Skin epidermis (tissue), 12 donors: Measurements from ENCODE around the gene ATP6V1D.
"Not testable (repeated sequence)": the region's sequence is repeated elsewhere in the genome, so short reads cannot be mapped to it uniquely, and the experiment has no call there.

ENCODE experiments used
- H3K27ac ChIP-seq, 21 experiments: fragments of 200-600 bp; sonication (generic) in 11 of 21; one replicate each; pipeline ENCODE4 v1.5.0; 2020; ENCODE audit warnings: mild to moderate bottlenecking in 3 of 21, inconsistent platforms in 2 of 21, moderate library complexity in 2 of 21
- H3K4me3 ChIP-seq, 7 experiments: fragments of 200-600 bp; sonication (generic) in 2 of 7; one replicate each; pipeline ENCODE4 v1.5.0; 2020; ENCODE audit warnings: inconsistent platforms in 2 of 7, mild to moderate bottlenecking in 2 of 7, moderate library complexity in 1 of 7

Gene ATP6V1D

GRCh38 chr14:67359775-67360469 lies at the start of gene ATP6V1D, which contains the start of gene EIF2S1:
ATP6V1D (minus strand) TSS chr14:67359804; CDS start chr14:67359698, 106 bp downstream.
EIF2S1 (plus strand) TSS chr14:67360328; CDS start chr14:67364768, 4,440 bp downstream.
- Histone ChIP-seq H3K4me3 (peak within 1 kb of the TSS; percentile 65 to 93 (median 86)), H3K27ac (peak within 1 kb of the TSS; percentile 76 to 99 (median 97))

GRCh38 chr14:67408122-67408801 lies 48.7 kb upstream of the ATP6V1D start:
- not testable (repeated sequence) for H3K27ac ChIP-seq, H3K4me3 ChIP-seq

GRCh38 chr14:67405771-67406170 lies 46.2 kb upstream of the ATP6V1D start:
- H3K4me3 ChIP-seq = no peak overlapping the region
- no peak overlapping the region for H3K27ac ChIP-seq

GRCh38 chr14:67400434-67400833 lies 40.8 kb upstream of the ATP6V1D start:
- no peak overlapping the region for H3K27ac ChIP-seq
- H3K4me3 ChIP-seq = no peak overlapping the region

GRCh38 chr14:67397536-67397935 lies 37.9 kb upstream of the ATP6V1D start:
- Histone ChIP-seq H3K4me3 (no peak overlapping the region), H3K27ac (no peak overlapping the region)

GRCh38 chr14:67396381-67396970 lies 36.9 kb upstream of the ATP6V1D start:
- H3K27ac ChIP-seq = no peak overlapping the region
- no peak overlapping the region for H3K4me3 ChIP-seq

- H3K27ac ChIP-seq = no peak overlapping the region
- no peak overlapping the region for H3K4me3 ChIP-seq
These were observed 36.2 kb upstream of the ATP6V1D start for GRCh38 chr14:67395876-67396189.

GRCh38 chr14:67395086-67395875 lies 35.7 kb upstream of the ATP6V1D start:
- Histone ChIP-seq H3K4me3 (no peak overlapping the region), H3K27ac (no peak overlapping the region)

- Histone ChIP-seq H3K27ac (no peak overlapping the region), H3K4me3 (no peak overlapping the region)
These were observed 34.1 kb upstream of the ATP6V1D start for GRCh38 chr14:67393689-67394088.

GRCh38 chr14:67392800-67393199 lies 33.2 kb upstream of the ATP6V1D start:
- Histone ChIP-seq H3K4me3 (no peak overlapping the region), H3K27ac (no peak overlapping the region)

GRCh38 chr14:67392123-67392522 lies 32.5 kb upstream of the ATP6V1D start:
- no peak overlapping the region for H3K27ac ChIP-seq
- H3K4me3 ChIP-seq = no peak overlapping the region

GRCh38 chr14:67391268-67391667 lies 31.7 kb upstream of the ATP6V1D start:
- Histone ChIP-seq H3K4me3 (no peak overlapping the region), H3K27ac (no peak overlapping the region)

GRCh38 chr14:67389811-67390534 lies 30.4 kb upstream of the ATP6V1D start:
- no peak overlapping the region for H3K4me3 ChIP-seq
- no peak overlapping the region for H3K27ac ChIP-seq

- no peak overlapping the region for H3K27ac ChIP-seq
- no peak overlapping the region for H3K4me3 ChIP-seq
These were observed 29.7 kb upstream of the ATP6V1D start for GRCh38 chr14:67389275-67389674.

- peak overlapping the region in 1 of 21 experiments; percentile 14 for H3K27ac ChIP-seq
These were observed 27.6 kb upstream of the ATP6V1D start for GRCh38 chr14:67387195-67387594.

GRCh38 chr14:67385618-67386017 lies 26.0 kb upstream of the ATP6V1D start:
- H3K4me3 ChIP-seq = no peak overlapping the region
- H3K27ac ChIP-seq = peak overlapping the region in 1 of 21 experiments; percentile 33

More at GRCh38 chr14:67387195-67387594, 27.6 kb upstream of the ATP6V1D start:
- no peak overlapping the region for H3K4me3 ChIP-seq

- Histone ChIP-seq H3K27ac (peak overlapping the region in 2 of 21 experiments; percentile 19 to 33), H3K4me3 (no peak overlapping the region)
These were observed 25.5 kb upstream of the ATP6V1D start for GRCh38 chr14:67385120-67385519.

GRCh38 chr14:67377916-67378315 lies 18.3 kb upstream of the ATP6V1D start:
- no peak overlapping the region for H3K4me3 ChIP-seq
- H3K27ac ChIP-seq = no peak overlapping the region

- H3K27ac ChIP-seq = no peak overlapping the region
- no peak overlapping the region for H3K4me3 ChIP-seq
These were observed 13.7 kb upstream of the ATP6V1D start for GRCh38 chr14:67373347-67373746.

- H3K4me3 ChIP-seq = no peak overlapping the region
These were observed 13.2 kb upstream of the ATP6V1D start for GRCh38 chr14:67372833-67373232.

More at GRCh38 chr14:67372833-67373232, 13.2 kb upstream of the ATP6V1D start:
- no peak overlapping the region for H3K27ac ChIP-seq
